Spinal cord (tissue), 10 donors: ENCODE results near the gene PADI1. TPM values are rescaled to one million over a fixed set of nuclear protein-coding genes. Genes with fewer than 3 reads are reported as not detected.

Source experiments
- DNase-seq, 6 donors: peaks; one replicate each; pipeline versions ENCODE4 v3.0.0 to v3.0.0-alpha.2; 2013 to 2015; ENCODE audit warnings: low spot score in 6 of 6, low read depth in 4 of 6
- H3K27ac ChIP-seq: one replicate; pipeline ENCODE4 v1.5.1; 2013; ENCODE audit warnings: low read depth, low read length, control low read depth
- H3K27me3 ChIP-seq: one replicate; pipeline ENCODE4 v1.6.1; 2013; ENCODE audit warnings: low read length; ENCODE audit not compliant: control insufficient read depth, insufficient read depth
- H3K36me3 ChIP-seq: one replicate; pipeline ENCODE4 v1.6.1; 2013; ENCODE audit warnings: low read length; ENCODE audit not compliant: control insufficient read depth, insufficient read depth
- H3K4me1 ChIP-seq: one replicate; pipeline ENCODE4 v1.6.1; 2013; ENCODE audit warnings: low read length; ENCODE audit not compliant: control insufficient read depth, insufficient read depth
- H3K4me3 ChIP-seq: one replicate; pipeline ENCODE4 v1.5.1; 2013; ENCODE audit warnings: low read depth, low read length, control low read depth
- H3K9me3 ChIP-seq: one replicate; pipeline ENCODE4 v1.6.1; 2013; ENCODE audit warnings: low read length; ENCODE audit not compliant: control insufficient read depth, insufficient read depth
- WGBS: methylation state at CpG from one replicate; pipeline ENCODE4 v1.1.5; 2013; ENCODE audit warnings: missing lambda C conversion rate; ENCODE audit not compliant: insufficient coverage; 5-methylcytosine and 5-hydroxymethylcytosine counted together
- polyA plus RNA-seq, 2 donors: library from polyadenylated mRNA; unstranded; fragments of 120-200 nt; gene quantifications; one replicate each; pipeline ENCODE4 v1.2.1, GENCODE V29; 2013; ENCODE audit not compliant: insufficient read length in 2 of 2
- total RNA-seq, 2 donors: library from RNA; depleted of rRNA in 1 of 2; stranded (reverse); fragments of 120-200 nt in 1 of 2; fragments of >200 nt in 1 of 2; gene quantifications; one replicate each; pipeline versions ENCODE4 v1.2.3 to v1.2.4, GENCODE V29; 2013 to 2014
- donor health status: healthy.

The PADI1 gene
- total and polyA plus RNA-seq, 4 donors: 0.39 to 1.1 (median 0.96) TPM

DNA sequence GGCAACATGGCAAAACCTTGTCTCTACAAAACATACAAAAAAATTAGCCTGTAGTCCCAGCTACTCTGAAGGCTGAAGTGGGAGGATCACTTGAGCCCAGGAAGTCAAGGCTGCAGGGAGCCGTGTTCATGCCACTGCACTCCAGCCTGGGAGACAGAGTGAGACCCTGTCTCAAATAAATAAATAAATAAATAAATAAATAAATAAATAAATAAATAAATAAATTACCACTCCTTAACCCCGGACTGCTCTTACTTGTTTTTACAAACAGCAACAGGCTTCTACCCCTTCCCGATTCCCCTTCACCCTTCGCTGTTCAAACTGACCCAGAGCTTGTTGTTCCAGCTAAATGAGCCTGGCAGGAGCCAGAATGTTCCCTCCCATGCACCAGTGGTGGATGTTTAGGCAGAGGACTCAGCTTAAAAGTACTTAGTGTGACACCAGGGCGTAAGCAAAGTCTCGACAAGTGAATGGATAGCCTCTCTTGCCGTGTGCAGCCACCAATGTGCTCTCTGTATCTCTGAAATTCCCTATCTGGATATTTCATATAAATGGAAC lies 22.5 kb downstream of the PADI1 start:
- Histone ChIP-seq H3K4me3 (no peak overlapping the region), H3K27ac (no peak overlapping the region), H3K4me1 (no peaks in the 10 kb centered on the region), H3K27me3 (no peaks in the 10 kb centered on the region), H3K9me3 (no peaks in the 10 kb centered on the region), H3K36me3 (no peaks in the 10 kb centered on the region)
- peak in 1 of 6 donors; percentile 1 for DNase-seq
- WGBS: 100% methylated on average over 2 of the region's 7 CpGs

DNA sequence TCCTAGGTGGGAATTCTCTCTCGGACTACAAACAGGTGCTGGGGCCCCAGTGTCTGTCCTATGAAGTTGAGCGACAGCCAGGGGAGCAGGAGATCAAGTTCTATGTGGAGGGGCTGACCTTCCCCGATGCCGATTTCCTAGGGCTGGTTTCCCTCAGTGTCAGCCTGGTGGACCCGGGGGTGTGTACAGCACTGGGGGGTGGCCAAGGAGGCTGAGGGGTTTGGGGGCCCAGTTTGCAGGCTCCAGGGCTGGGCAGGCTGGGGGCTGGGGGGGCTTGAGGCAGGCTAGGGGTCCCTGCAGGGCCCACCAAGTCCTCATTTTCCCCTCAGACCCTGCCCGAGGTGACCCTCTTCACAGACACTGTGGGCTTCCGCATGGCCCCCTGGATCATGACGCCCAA lies 23.7 kb downstream of the PADI1 start:
- no peak overlapping the region for H3K4me3 ChIP-seq
- DNase-seq: no peak
- WGBS: 83% methylated on average over 5 of the region's 8 CpGs
- no peaks in the 10 kb centered on the region for H3K4me1 ChIP-seq
- H3K9me3 ChIP-seq: no peaks in the 10 kb centered on the region
- no peaks in the 10 kb centered on the region for H3K27me3 ChIP-seq
- H3K36me3 ChIP-seq: no peaks in the 10 kb centered on the region
- no peak overlapping the region for H3K27ac ChIP-seq

DNA sequence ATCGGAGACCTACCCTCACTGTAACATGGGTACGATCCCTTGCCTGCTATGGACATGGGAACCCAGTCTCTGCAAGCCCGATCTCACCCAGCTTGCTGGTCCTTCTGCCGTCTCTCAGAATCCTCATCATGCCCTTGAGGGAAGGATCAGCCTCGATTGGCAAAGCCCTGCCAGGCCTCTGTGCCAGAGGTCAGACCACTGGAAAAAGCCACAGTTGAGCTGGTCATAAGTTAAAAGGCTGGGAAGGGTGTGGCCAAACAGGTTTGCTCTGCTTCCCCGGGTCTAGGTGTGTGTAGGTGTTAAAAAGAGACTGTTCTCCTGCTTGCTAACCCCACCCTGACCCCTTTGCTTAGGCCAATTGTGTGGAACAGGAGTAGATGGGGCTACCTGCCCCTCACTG lies 24.5 kb downstream of the PADI1 start:
- DNase-seq: no peak
- Histone ChIP-seq H3K36me3 (no peaks in the 10 kb centered on the region), H3K27me3 (no peaks in the 10 kb centered on the region), H3K27ac (no peak overlapping the region), H3K4me3 (no peak overlapping the region), H3K9me3 (no peaks in the 10 kb centered on the region), H3K4me1 (no peaks in the 10 kb centered on the region)
- 80% methylated on average over 5 of the region's 6 CpGs for WGBS

DNA sequence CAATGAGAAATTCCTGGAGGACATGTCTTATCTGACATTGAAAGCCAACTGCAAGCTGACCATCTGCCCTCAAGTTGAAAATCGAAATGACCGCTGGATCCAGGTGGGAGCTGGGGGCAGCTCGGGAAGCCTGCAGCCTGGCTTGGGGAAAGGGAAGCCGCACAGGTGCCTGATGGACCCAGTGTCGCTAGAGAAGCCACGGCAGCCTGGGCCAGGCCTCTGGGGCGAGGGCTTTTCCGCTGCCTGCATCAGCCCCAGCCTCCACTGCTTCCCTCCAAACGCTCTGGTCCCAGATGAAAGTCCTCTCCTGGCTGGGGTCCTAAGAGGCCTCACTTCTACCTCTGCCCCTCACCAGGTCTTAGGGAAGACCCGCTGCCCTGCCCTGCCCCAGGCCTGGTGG lies 25.2 kb downstream of the PADI1 start:
- no peak overlapping the region for H3K27ac ChIP-seq
- DNase-seq: no peak
- no peaks in the 10 kb centered on the region for H3K36me3 ChIP-seq
- no peaks in the 10 kb centered on the region for H3K9me3 ChIP-seq
- H3K4me3 ChIP-seq: no peak overlapping the region
- no peaks in the 10 kb centered on the region for H3K27me3 ChIP-seq
- H3K4me1 ChIP-seq: no peaks in the 10 kb centered on the region
- WGBS: 94% methylated on average over 10 of the region's 10 CpGs

DNA sequence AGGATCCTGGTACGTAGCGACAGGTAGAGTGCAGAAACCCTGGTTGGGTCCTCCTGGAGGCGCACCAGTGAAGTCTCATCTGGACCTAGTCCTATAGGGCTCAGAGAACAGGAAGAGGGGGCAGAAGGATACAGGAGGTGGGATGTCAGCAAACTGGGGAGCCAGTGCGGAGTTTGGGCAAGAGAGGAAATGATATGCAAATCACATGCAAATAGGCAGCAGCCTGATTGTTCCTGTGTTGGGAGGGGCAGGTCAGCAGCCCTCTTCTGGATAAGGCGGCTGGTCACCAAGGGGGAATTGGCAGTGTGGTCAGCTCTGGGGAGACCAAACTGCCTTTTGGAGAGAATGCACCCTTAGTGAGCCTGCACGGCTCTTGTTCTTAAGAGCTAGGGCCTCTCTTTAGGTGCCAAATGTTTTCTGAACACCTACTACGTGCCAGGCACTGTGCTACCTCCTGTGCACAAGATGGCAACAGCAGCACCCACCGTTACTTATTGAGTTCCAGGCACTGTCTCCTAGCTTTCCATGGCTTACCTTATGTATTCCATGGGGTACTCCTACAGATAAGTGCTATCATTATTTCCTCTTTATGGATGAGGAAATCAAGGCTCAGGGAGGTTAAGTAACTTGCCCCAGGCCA lies 25.9 kb downstream of the PADI1 start:
- Histone ChIP-seq H3K36me3 (no peaks in the 10 kb centered on the region), H3K4me3 (no peak overlapping the region), H3K27ac (no peak overlapping the region), H3K27me3 (no peaks in the 10 kb centered on the region), H3K4me1 (no peaks in the 10 kb centered on the region), H3K9me3 (no peaks in the 10 kb centered on the region)
- no peak for DNase-seq
- 80% methylated on average over 8 of the region's 8 CpGs for WGBS

DNA sequence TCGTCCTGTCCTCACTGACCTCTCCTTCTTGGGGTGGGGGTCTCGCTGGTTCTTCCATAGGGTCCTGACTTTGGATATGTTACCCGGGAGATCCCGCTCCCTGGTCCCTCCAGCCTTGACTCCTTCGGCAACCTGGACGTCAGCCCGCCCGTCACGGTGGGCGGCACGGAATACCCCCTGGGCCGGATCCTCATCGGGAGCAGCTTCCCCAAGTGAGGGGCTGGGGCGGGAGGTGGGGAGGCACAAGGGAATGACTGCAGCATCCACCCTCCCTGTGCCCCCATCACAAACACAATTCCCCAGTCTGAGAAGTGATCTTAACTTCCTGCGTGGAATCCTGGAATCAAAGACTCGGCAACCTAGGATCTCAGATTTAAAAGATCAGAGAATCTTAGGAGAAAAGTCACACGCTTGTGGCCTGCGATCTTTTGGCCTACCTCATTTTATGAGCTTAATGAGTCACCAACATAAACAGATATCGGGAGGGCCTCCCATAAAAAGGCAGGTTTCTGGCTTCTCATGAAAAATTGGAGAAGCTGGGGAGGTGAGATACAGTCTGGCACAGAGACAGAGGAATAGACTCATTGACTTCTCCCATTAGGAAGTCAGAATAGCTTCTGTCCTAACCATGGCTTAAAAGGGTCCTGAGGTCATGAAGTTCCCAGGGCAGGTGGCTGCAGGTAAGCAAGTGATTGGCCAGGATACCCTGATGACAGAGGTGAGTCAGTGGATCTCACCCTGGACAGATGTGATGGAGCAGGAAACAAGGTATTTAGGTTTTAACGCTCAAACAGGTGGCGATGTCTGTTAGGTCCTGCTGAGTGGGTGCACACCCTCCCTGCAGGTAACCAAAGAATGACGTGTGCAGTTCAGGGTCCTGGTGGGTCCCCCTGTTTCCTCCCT lies 28.1 kb downstream of the PADI1 start:
- Histone ChIP-seq H3K9me3 (no peaks in the 10 kb centered on the region), H3K4me1 (no peaks in the 10 kb centered on the region), H3K36me3 (no peaks in the 10 kb centered on the region), H3K4me3 (no peak overlapping the region), H3K27ac (no peak overlapping the region), H3K27me3 (no peaks in the 10 kb centered on the region)
- no peak for DNase-seq
- WGBS: 87% methylated on average over 6 of the region's 22 CpGs

DNA sequence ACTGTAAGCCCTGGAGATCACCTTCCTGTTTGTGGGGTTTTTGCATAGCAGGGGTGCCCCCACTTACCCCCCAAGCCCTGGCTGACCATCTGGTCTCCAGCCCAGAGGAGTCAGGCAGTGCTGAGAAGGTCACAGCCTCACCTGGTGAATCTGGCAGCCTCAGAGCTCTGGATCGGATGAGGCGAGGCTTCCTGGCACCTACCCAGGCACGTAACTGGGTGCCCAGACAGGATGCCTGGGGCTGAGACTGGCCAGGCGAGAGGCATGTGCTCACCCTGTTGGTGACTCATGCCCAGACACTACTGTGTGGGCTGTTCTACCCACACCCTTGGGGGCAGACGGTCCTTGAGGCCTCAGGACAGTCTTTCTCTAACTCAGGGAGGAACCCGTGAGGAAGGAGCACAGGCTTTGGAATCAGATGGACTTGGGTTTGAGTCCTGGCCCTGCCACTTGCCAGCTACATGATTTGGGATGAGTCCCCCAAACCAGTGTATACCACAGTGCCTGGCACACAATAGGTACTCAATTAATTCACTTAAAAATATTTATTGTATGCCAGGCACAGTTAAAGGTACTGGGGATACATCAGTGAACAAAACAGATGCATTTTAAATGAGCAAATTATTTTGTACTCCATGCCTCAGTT lies 28.9 kb downstream of the PADI1 start:
- no peak overlapping the region for H3K4me3 ChIP-seq
- no peaks in the 10 kb centered on the region for H3K36me3 ChIP-seq
- H3K27ac ChIP-seq: no peak overlapping the region
- 57% methylated on average over 5 of the region's 6 CpGs for WGBS
- no peak for DNase-seq
- no peaks in the 10 kb centered on the region for H3K4me1 ChIP-seq
- H3K9me3 ChIP-seq: no peaks in the 10 kb centered on the region
- no peaks in the 10 kb centered on the region for H3K27me3 ChIP-seq

DNA sequence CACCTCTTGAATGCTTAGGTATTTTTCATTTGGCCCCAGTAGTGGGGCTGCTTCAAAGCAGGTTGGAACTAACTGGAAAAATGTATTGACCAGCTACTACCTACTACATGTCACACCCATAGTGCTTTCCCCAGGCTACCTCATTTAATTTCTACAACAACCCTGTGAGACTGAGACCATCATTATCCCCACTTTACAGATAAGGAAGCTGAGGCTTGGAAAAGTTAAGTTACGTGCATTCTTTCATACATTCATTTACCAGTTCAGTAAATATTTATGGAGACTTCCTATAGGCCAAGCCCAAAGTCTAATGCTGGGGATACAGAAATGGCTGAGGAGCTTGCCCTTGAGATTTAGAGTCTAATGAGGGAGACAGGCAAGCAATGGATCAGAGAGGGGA lies 29.5 kb downstream of the PADI1 start:
- H3K27ac ChIP-seq: no peak overlapping the region
- no peaks in the 10 kb centered on the region for H3K36me3 ChIP-seq
- no peaks in the 10 kb centered on the region for H3K9me3 ChIP-seq
- no peak for DNase-seq
- H3K4me1 ChIP-seq: no peaks in the 10 kb centered on the region
- no CpG with 5 or more reads among the region's 1 CpG for WGBS
- no peaks in the 10 kb centered on the region for H3K27me3 ChIP-seq
- no peak overlapping the region for H3K4me3 ChIP-seq

DNA sequence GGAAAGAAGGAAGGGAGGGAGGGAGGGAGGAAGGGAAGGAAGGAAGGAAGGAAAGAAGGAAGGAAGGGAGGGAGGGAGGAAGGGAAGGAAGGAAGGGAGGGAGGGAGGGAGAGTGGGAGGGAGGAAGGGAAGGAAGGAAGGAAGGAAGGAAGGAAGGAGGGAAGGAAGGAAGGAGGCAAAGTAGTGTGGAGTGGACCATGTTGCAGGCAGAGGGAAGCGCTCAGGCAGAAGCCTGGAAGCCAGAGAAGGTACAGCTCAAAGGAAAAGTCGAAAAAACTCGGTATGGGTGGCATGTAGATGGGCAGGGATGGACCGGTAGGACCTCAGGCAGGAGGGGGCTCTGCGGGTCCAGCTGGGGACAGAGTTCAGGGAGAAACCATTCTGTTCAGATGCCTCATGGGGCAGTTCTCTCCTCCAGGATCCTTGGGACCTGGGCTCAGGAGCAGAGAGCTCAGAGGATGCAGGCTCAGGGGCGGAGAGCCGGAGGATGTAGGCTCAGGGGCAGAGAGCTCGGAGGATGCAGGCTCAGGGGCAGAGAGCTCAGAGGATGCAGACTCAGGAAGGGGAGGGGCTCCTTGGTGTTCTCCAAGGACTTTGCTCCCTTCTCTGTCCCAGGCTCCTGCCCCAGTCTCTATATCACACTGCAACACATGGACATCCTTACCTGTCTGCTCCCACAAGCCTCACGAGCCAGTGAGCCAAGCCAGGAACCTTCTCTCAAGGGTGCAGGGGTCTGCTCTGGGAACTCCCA lies 30.4 kb downstream of the PADI1 start:
- DNase-seq: no peak
- Histone ChIP-seq H3K36me3 (no peaks in the 10 kb centered on the region), H3K27ac (no peak overlapping the region), H3K9me3 (no peaks in the 10 kb centered on the region), H3K27me3 (no peaks in the 10 kb centered on the region), H3K4me3 (no peak overlapping the region), H3K4me1 (peaks cover 7% of the 10 kb centered on the region)
- WGBS: 82% methylated on average over 9 of the region's 9 CpGs
